Pancreas (tissue), 10 donors: ENCODE data around the gene MOCOS. TPM values are rescaled to one million over a fixed set of nuclear protein-coding genes. Genes with fewer than 3 reads are reported as not detected.

Experiments used
- ATAC-seq, 4 donors: fragments of 200-7000 bp; cut with Tn5 transposase; one replicate each; pipeline versions ENCODE4 v1.8.0 to v1.9.1; 2020; ENCODE audit warnings: mild to moderate bottlenecking in 4 of 4, moderate library complexity in 4 of 4
- DNase-seq, 6 donors: peaks; one replicate each; pipeline ENCODE4 v3.0.0-alpha.2; 2020
- FAIRE-seq: peaks from 2 replicates; lab custom pipeline; 2012; peaks lifted over from hg19 to GRCh38; lab: Jason Lieb, UNC
- H3K27ac ChIP-seq, 4 donors: fragments of 200-600 bp; sonication (generic); 1 replicate in 3 of 4; 2 replicates in 1 of 4; pipeline versions ENCODE4 v1.5.0 to v1.8.0; 2020
- H3K27me3 ChIP-seq, 4 donors: fragments of 200-600 bp; one replicate each; pipeline ENCODE4 v1.8.0; 2021
- H3K36me3 ChIP-seq, 3 donors: fragments of 200-600 bp; sonication (generic) in 1 of 3; one replicate each; pipeline versions ENCODE4 v1.5.0 to v1.8.0; 2020 to 2021
- H3K4me1 ChIP-seq, 3 donors: fragments of 200-600 bp; one replicate each; pipeline ENCODE4 v1.8.0; 2021
- H3K4me3 ChIP-seq, 4 donors: fragments of 200-600 bp; sonication (generic) in 2 of 4; one replicate each; pipeline versions ENCODE4 v1.5.0 to v1.8.0; 2020 to 2021
- H3K9me3 ChIP-seq, 4 donors: fragments of 200-600 bp; one replicate each; pipeline ENCODE4 v1.8.0; 2021
- WGBS, 2 donors: extraction: QIAGEN DNeasy Blood & Tissue Kit; methylation state at CpG; one replicate each; pipeline ENCODE4 v1.1.7; 2013; 5-methylcytosine and 5-hydroxymethylcytosine counted together
- intact Hi-C, 3 donors: fragments of 100-400 bp; cut with DNase I; formaldehyde crosslinking; loops; one replicate each; pipeline versions ENCODE4 v1.11.1 to v1.14.2; 2022
- polyA plus RNA-seq, 2 donors: library from polyadenylated mRNA; stranded (reverse); fragments of 200-250 nt; gene quantifications; one replicate each; pipeline ENCODE4 v1.2.3, GENCODE V29; 2013
- total RNA-seq, 6 donors: library from RNA; stranded (reverse); fragmentation: NEBNext Ultra II Directional in 4 of 6; extraction: Animal tissue kit (Norgen Biotek cat#: 25700) in 4 of 6; gene quantifications; one replicate each; pipeline versions ENCODE4 v1.2.1 to v1.2.4, GENCODE V29; 2021 to 2023
- TF ChIP-seq, protein P1 (sequence below), 4 donors: fragments of 200-600 bp; sonication (generic) in 3 of 4; IDR thresholded peaks; one replicate each; pipeline versions ENCODE4 v1.5.0 to v1.8.0; 2021; ENCODE audit warnings: antibody characterized with exemption in 4 of 4
- donor health status: healthy with polysubstance abuse.
- donor health status: DM: no; HTN: no; CAD: no; lungs with moderate emphysema.
- donor health status: DM: no; HTN: no; CAD: no.
- donor health status: control.
- donor health status: control.
- donor health status: Bipolar disorder and iron deficiency.
- donor health status: DM: yes; HTN: yes; CAD: no.
- donor health status: DM: no; HTN: no; CAD: no.
- donor health status: DM: no; HTN: no; CAD: no.
- donor health status: DM: yes; HTN: yes; CAD: no.

Gene MOCOS
- total and polyA plus RNA-seq, 8 donors = 0.49 to 1.6 (median 0.92) TPM

DNA sequence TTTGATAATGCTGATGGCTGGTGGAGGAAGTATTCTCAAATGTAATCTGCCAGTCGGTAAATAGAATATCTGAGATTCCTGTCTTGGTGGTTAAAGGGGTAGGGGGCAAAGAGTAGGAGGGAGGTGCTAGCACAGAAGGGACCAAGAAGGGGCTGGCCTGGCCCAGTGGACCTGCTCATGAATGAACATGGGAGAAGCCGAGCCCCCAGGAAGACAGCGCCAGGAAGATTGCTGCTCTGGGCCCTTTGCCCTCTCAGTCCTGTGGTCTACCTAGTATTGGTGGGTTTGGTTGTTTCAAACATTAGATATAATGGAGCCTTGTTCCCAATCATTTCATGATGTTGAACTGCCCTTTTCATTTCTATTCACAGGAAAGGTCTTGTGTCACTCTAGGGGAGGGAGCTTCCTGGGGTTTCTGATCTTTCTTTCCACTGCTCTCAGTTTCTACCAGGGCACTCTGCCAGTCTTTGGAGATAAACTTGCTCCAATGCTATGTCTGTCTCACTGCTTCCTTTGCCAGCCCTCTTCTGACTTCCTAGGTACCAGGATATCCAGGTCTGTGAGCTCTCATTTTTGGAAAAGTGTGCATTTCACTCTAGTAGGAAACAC lies 5.3 kb upstream of the MOCOS start:
- no peaks in the 10 kb centered on the region for H3K27me3 ChIP-seq
- ATAC-seq = no peak
- H3K4me1 ChIP-seq = no peaks in the 10 kb centered on the region
- H3K27ac ChIP-seq = no peak overlapping the region
- H3K36me3 ChIP-seq = peaks cover 0 to 5% (median 0%) of the 10 kb centered on the region in 3 donors
- no peak for FAIRE-seq
- DNase-seq = no peak
- H3K4me3 ChIP-seq = no peak overlapping the region
- H3K9me3 ChIP-seq = no peaks in the 10 kb centered on the region
- intact Hi-C loops = loop anchor here in 1 of 3 donors (10.0 kb wide), 1 partner anchor 83 kb away; no protein-coding TSS in a partner anchor
- WGBS, 2 donors = 73 to 75% methylated on average over 3 of the region's 3 CpGs
- TF ChIP-seq, protein P1, sequence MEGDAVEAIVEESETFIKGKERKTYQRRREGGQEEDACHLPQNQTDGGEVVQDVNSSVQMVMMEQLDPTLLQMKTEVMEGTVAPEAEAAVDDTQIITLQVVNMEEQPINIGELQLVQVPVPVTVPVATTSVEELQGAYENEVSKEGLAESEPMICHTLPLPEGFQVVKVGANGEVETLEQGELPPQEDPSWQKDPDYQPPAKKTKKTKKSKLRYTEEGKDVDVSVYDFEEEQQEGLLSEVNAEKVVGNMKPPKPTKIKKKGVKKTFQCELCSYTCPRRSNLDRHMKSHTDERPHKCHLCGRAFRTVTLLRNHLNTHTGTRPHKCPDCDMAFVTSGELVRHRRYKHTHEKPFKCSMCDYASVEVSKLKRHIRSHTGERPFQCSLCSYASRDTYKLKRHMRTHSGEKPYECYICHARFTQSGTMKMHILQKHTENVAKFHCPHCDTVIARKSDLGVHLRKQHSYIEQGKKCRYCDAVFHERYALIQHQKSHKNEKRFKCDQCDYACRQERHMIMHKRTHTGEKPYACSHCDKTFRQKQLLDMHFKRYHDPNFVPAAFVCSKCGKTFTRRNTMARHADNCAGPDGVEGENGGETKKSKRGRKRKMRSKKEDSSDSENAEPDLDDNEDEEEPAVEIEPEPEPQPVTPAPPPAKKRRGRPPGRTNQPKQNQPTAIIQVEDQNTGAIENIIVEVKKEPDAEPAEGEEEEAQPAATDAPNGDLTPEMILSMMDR (IDR thresholded peaks at IDR 0.05) = no peak

DNA sequence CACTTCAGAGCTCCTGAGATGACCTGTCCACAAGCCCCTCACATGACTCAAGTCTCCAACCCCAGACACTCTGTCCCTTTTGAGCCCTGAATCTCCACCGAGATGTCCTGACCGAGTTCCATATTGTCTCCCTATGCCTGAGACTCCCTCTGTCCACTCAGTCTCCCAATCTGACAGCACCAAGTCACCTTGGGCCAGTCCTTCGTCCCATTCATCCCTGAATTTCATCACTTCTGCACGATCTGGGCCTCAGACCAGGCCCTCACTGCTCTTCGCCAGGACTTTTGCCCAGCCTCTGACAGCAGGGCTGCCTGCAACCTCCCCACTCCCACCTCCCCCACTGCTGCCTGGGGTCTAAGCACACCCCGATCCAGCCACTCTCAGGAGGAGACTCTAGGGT lies 4.3 kb upstream of the MOCOS start:
- ATAC-seq = no peak
- no peak overlapping the region for H3K4me3 ChIP-seq
- 83 to 86% methylated on average over 6 of the region's 6 CpGs for WGBS, 2 donors
- no peaks in the 10 kb centered on the region for H3K27me3 ChIP-seq
- FAIRE-seq = no peak
- no peaks in the 10 kb centered on the region for H3K9me3 ChIP-seq
- DNase-seq = no peak
- H3K27ac ChIP-seq = no peak overlapping the region
- peaks cover 0 to 1% (median 0%) of the 10 kb centered on the region in 3 donors for H3K4me1 ChIP-seq
- no peaks in the 10 kb centered on the region for H3K36me3 ChIP-seq
- intact Hi-C loops = loop anchor here in 1 of 3 donors (10.0 kb wide), 1 partner anchor 82 kb away; no protein-coding TSS in a partner anchor
- TF ChIP-seq, protein P1 (IDR thresholded peaks at IDR 0.05) = no peak

DNA sequence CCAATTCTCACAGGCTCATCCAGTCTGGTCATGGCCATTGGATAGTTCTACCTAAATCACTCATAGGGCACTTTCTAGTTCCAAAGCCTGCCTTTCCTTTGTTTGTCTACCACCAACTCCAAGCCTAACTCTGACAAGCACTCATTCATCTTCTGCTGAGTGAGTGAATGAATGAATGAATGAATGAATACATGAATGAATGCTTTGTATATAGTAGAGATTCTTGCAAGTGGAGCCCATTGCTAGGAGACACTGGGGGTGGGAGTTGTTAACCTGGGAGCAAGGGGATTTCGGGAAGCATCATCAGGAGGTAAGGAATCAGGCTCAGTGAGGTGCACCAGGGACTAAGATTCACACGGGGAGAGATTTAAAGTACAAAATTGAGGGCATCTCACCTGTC lies 3.3 kb upstream of the MOCOS start:
- H3K4me3 ChIP-seq = no peak overlapping the region
- H3K27ac ChIP-seq = no peak overlapping the region
- FAIRE-seq (no peak), ATAC-seq (no peak), DNase-seq (no peak)
- H3K27me3 ChIP-seq = no peaks in the 10 kb centered on the region
- no peaks in the 10 kb centered on the region for H3K9me3 ChIP-seq
- TF ChIP-seq, protein P1 (IDR thresholded peaks at IDR 0.05) = no peak
- intact Hi-C loops = loop anchor here in 1 of 3 donors (10.0 kb wide), 1 partner anchor 81 kb away; no protein-coding TSS in a partner anchor
- H3K4me1 ChIP-seq = peaks cover 0 to 4% (median 0%) of the 10 kb centered on the region in 3 donors
- no peaks in the 10 kb centered on the region for H3K36me3 ChIP-seq
- WGBS, 2 donors = 71 to 81% methylated on average over 2 of the region's 2 CpGs

DNA sequence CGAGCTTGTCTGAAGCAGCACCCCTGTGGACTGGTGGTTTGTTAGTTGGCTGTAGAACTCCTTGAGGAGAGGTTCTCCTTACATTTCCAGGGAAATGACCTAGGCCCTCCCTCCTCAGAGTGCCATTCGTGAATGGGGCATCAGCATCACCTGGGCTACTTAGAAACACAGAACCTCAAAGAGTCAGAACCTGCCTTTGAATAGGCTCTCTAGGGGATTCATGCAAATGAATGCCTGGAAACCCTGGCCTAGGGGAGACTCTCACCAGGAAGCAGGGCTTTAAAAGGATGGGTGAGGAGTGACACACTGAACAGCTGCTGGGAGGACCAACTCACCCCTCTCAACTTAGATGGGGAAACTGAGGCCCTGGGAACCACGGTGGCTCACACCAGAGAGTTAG lies 2.1 kb upstream of the MOCOS start:
- FAIRE-seq = no peak
- H3K27ac ChIP-seq = no peak overlapping the region
- no peak overlapping the region for H3K4me3 ChIP-seq
- peaks cover 0 to 4% (median 0%) of the 10 kb centered on the region in 3 donors for H3K4me1 ChIP-seq
- WGBS, 2 donors = 94 to 100% methylated on average over 3 of the region's 3 CpGs
- no peaks in the 10 kb centered on the region for H3K9me3 ChIP-seq
- ATAC-seq = no peak
- TF ChIP-seq, protein P1 (IDR thresholded peaks at IDR 0.05) = no peak
- intact Hi-C loops = loop anchor here in 1 of 3 donors (10.0 kb wide), 1 partner anchor 80 kb away; no protein-coding TSS in a partner anchor
- no peak for DNase-seq
- no peaks in the 10 kb centered on the region for H3K36me3 ChIP-seq
- H3K27me3 ChIP-seq = no peaks in the 10 kb centered on the region
